Spleen (tissue), 11 donors: ENCODE data around the gene DENND1A. TPM values are rescaled to one million over a fixed set of nuclear protein-coding genes. Genes with fewer than 3 reads are reported as not detected.
A peak's percentile ranks its signal among the peaks of the same experiment; 100 is the strongest.

ENCODE experiments used
- DNase-seq: peaks from one replicate; pipeline ENCODE4 v3.0.0-alpha.2; 2020
- H3K27ac ChIP-seq, 8 donors: fragments of 200-600 bp; sonication (generic) in 7 of 8; 1 replicate in 4 of 8; 2 replicates in 4 of 8; pipeline versions ENCODE4 v1.5.0 to v1.8.0; 2016 to 2021; ENCODE audit warnings: inconsistent platforms in 4 of 8, mild to moderate bottlenecking in 4 of 8, moderate library complexity in 1 of 8
- H3K27me3 ChIP-seq, 7 donors: fragments of 200-600 bp; sonication (generic) in 6 of 7; replicated peaks in 1 of 7; 1 replicate in 4 of 7; 2 replicates in 3 of 7; pipeline versions ENCODE4 v1.5.0 to v1.8.0; 2016 to 2021; ENCODE audit warnings: inconsistent platforms in 3 of 7, mild to moderate bottlenecking in 1 of 7
- H3K36me3 ChIP-seq, 6 donors: fragments of 200-600 bp; sonication (generic) in 5 of 6; 1 replicate in 4 of 6; 2 replicates in 2 of 6; pipeline versions ENCODE4 v1.5.0 to v1.8.0; 2016 to 2021; ENCODE audit warnings: inconsistent platforms in 2 of 6
- H3K4me1 ChIP-seq, 6 donors: fragments of 200-600 bp; sonication (generic) in 5 of 6; 1 replicate in 3 of 6; 2 replicates in 3 of 6; pipeline versions ENCODE4 v1.5.0 to v1.8.0; 2016 to 2021; ENCODE audit warnings: inconsistent platforms in 3 of 6
- H3K4me3 ChIP-seq, 8 donors: fragments of 200-600 bp; sonication (generic) in 7 of 8; 1 replicate in 4 of 8; 2 replicates in 4 of 8; pipeline versions ENCODE4 v1.5.0 to v1.8.0; 2016 to 2021; ENCODE audit warnings: inconsistent platforms in 4 of 8, mild to moderate bottlenecking in 4 of 8, moderate library complexity in 2 of 8
- H3K9me3 ChIP-seq, 8 donors: fragments of 200-600 bp; sonication (generic) in 7 of 8; 1 replicate in 4 of 8; 2 replicates in 4 of 8; pipeline versions ENCODE4 v1.5.0 to v1.8.0; 2016 to 2021; ENCODE audit warnings: inconsistent platforms in 4 of 8
- CTCF ChIP-seq, 11 experiments: fragments of 200-600 bp in 7 of 11; fragments of 450-650 bp in 4 of 11; sonication (generic) in 4 of 11; IDR thresholded peaks in 8 of 11; conservative IDR thresholded peaks in 3 of 11; 1 replicate in 7 of 11; 2 replicates in 4 of 11; pipeline versions ENCODE4 v1.4.0 to v1.8.0; 2016 to 2021; ENCODE audit warnings: antibody characterized with exemption in 11 of 11, inconsistent platforms in 4 of 11, mild to moderate bottlenecking in 1 of 11
- POLR2A ChIP-seq, 3 donors: fragments of 450-650 bp; IDR thresholded peaks; one replicate each; pipeline ENCODE4 v1.5.1; 2017; ENCODE audit warnings: antibody characterized with exemption in 3 of 3, mild to moderate bottlenecking in 1 of 3
- POLR2AphosphoS5 ChIP-seq, 3 donors: sonication (generic); formaldehyde crosslinking; IDR thresholded peaks; one replicate each; pipeline ENCODE4 v1.5.1; 2017; ENCODE audit warnings: antibody characterized with exemption in 3 of 3
- WGBS, 5 donors: extraction: QIAGEN DNeasy Blood & Tissue Kit in 3 of 5; methylation state at CpG; one replicate each; pipeline versions ENCODE4 v1.1.5 to v1.1.7; 2013 to 2018; 5-methylcytosine and 5-hydroxymethylcytosine counted together
- intact Hi-C: fragments of 100-400 bp; cut with DNase I; formaldehyde crosslinking; loops from one replicate; pipeline ENCODE4 v1.15.0; 2023; ENCODE audit warnings: low total_unique reads
- polyA plus RNA-seq, 3 donors: library from polyadenylated mRNA; stranded (reverse); fragments of 200-250 nt; gene quantifications; one replicate each; pipeline ENCODE4 v1.2.1, GENCODE V29; 2013
- total RNA-seq, 7 donors: library from RNA; depleted of rRNA in 3 of 7; stranded (reverse); fragments of >200 nt in 3 of 7; fragmentation: NEBNext Ultra II Directional in 4 of 7; extraction: Animal tissue kit (Norgen Biotek cat#: 25700) in 4 of 7; gene quantifications; one replicate each; pipeline versions ENCODE4 v1.1.0 to v1.2.1, GENCODE V29; 2016 to 2021
- donor health status: healthy with polysubstance abuse.
- donor health status: DM: no; HTN: no; CAD: no; lungs with moderate emphysema.
- donor health status: DM: no; HTN: no; CAD: no.
- donor health status: Bipolar disorder and iron deficiency.
- donor health status: healthy.
- donor health status: DM: no; HTN: no; CAD: no.
- donor health status: DM: yes; HTN: yes; CAD: no.

The DENND1A gene
- total and polyA plus RNA-seq, 10 donors: 5.4 to 59.3 (median 48.8) TPM

- WGBS, 5 donors: 78 to 92% (median 82%) methylated on average over 8 of the region's 8 CpGs
- peaks cover 2 to 23% (median 20%) of the 10 kb centered on the region in 8 donors for H3K9me3 ChIP-seq
- no peak overlapping the region for H3K4me3 ChIP-seq
- no peak for DNase-seq
- peaks cover 0 to 14% (median 4%) of the 10 kb centered on the region in 6 donors for H3K4me1 ChIP-seq
- peaks cover 0 to 20% (median 0%) of the 10 kb centered on the region in 6 donors for H3K36me3 ChIP-seq
- no peaks in the 10 kb centered on the region for H3K27me3 ChIP-seq
- intact Hi-C loops: no loop called here
- TF ChIP-seq POLR2A (IDR thresholded peaks at IDR 0.05) (no peak), CTCF (IDR thresholded peaks at IDR 0.05 in 8 of 11, conservative IDR thresholded peaks at IDR 0.05 in 3 of 11) (no peak), POLR2AphosphoS5 (IDR thresholded peaks at IDR 0.05) (no peak)
- H3K27ac ChIP-seq: no peak overlapping the region
Measured at GRCh38 chr9:123725389-123725788, 204.5 kb downstream of the DENND1A start.

GRCh38 chr9:123724211-123724796 is 205.6 kb downstream of the DENND1A start:
- H3K27ac ChIP-seq: no peak overlapping the region
- intact Hi-C loops: no loop called here
- WGBS, 5 donors: 84 to 98% (median 94%) methylated on average over 2 of the region's 2 CpGs
- peaks cover 0 to 22% (median 0%) of the 10 kb centered on the region in 6 donors for H3K36me3 ChIP-seq
- no peak for DNase-seq
- no peaks in the 10 kb centered on the region for H3K27me3 ChIP-seq
- TF ChIP-seq CTCF (IDR thresholded peaks at IDR 0.05 in 8 of 11, conservative IDR thresholded peaks at IDR 0.05 in 3 of 11) (peak in 3 of 11 experiments; percentile 13 to 32 (median 14)), POLR2AphosphoS5 (IDR thresholded peaks at IDR 0.05) (no peak)
- H3K9me3 ChIP-seq: peaks cover 2 to 24% (median 20%) of the 10 kb centered on the region in 8 donors
- H3K4me3 ChIP-seq: no peak overlapping the region
- peaks cover 0 to 14% (median 4%) of the 10 kb centered on the region in 6 donors for H3K4me1 ChIP-seq

GRCh38 chr9:123723135-123723875 is 206.6 kb downstream of the DENND1A start:
- no peak overlapping the region for H3K4me3 ChIP-seq
- H3K4me1 ChIP-seq: peaks cover 0 to 14% (median 4%) of the 10 kb centered on the region in 6 donors
- TF ChIP-seq POLR2A (IDR thresholded peaks at IDR 0.05) (no peak), POLR2AphosphoS5 (IDR thresholded peaks at IDR 0.05) (no peak), CTCF (IDR thresholded peaks at IDR 0.05 in 8 of 11, conservative IDR thresholded peaks at IDR 0.05 in 3 of 11) (no peak)
- intact Hi-C loops: no loop called here
- WGBS, 5 donors: 87 to 98% (median 94%) methylated on average over 4 of the region's 4 CpGs
- DNase-seq: no peak
- peaks cover 2 to 31% (median 23%) of the 10 kb centered on the region in 8 donors for H3K9me3 ChIP-seq
- H3K27ac ChIP-seq: no peak overlapping the region
- no peaks in the 10 kb centered on the region for H3K27me3 ChIP-seq
- peaks cover 0 to 22% (median 0%) of the 10 kb centered on the region in 6 donors for H3K36me3 ChIP-seq

- peaks cover 2 to 31% (median 23%) of the 10 kb centered on the region in 8 donors for H3K9me3 ChIP-seq
- DNase-seq: no peak
- H3K27me3 ChIP-seq: no peaks in the 10 kb centered on the region
- no peak overlapping the region for H3K4me3 ChIP-seq
- intact Hi-C loops: no loop called here
- H3K4me1 ChIP-seq: peaks cover 0 to 22% (median 4%) of the 10 kb centered on the region in 6 donors
- 95 to 98% (median 96%) methylated on average over 4 of the region's 4 CpGs for WGBS, 5 donors
- H3K36me3 ChIP-seq: peaks cover 0 to 22% (median 0%) of the 10 kb centered on the region in 6 donors
- TF ChIP-seq CTCF (IDR thresholded peaks at IDR 0.05 in 8 of 11, conservative IDR thresholded peaks at IDR 0.05 in 3 of 11) (no peak), POLR2A (IDR thresholded peaks at IDR 0.05) (no peak), POLR2AphosphoS5 (IDR thresholded peaks at IDR 0.05) (no peak)
- no peak overlapping the region for H3K27ac ChIP-seq
Measured at GRCh38 chr9:123722378-123722777, 207.5 kb downstream of the DENND1A start.
